ENCODE measurements around the gene RPP14.
A peak's percentile ranks its signal among the peaks of the same experiment; 100 is the strongest.

RPP14 gene

DNA sequence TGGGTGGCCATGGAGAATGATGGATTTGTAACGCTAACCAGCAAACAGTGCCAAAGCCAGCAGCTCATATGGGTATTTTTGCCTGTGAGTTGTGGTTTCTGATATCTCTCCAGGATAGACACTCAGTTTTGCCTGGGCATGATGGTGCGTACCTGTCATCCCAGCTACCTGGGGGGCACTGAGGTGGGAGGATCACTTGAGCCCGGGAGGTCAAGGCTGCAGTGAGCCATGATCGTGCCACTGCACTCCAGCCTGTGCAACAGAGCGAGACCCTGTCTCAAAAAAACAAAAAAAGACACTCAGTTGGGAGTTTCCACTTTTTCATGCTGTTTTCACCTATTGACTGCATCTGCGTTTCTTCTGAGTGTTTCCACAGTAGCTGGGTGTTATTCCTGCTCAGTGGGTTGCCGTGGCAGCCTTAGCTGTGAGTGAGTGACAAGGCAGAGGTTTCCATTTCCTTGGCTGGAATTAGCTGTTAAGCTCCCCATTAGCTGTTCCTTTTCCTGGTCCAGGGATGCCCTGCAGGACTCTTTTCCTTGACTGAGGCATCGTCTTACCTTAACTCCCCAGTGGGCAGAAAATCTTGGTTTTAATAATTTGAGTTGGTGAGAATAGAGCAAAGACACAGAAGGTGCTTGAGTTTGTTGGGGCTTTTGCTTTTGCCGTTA lies 14.2 kb upstream of the RPP14 start:
- DNase-seq (ENCODE audit: low read depth, low spot score), result no peak

DNA sequence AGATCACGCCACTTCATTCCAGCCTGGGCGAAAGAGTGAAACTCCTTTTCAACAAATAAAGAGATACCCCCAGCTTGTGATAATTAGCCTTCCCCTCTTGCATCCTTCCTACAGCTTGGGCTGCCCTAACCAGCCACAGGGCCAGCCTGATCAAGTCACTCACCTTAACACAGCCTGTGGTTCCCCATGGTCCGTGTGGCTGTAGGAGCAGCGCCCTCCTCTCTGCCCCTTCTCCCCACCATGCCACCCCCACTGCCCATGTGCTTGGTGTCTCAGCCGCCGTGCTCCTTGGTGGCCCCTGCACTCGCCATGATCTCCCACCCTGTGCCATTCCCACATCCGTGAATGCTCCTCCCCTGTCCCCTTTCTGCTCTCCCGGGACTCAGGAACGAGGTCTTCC lies 13.2 kb upstream of the RPP14 start:
- DNase-seq (ENCODE audit: low read depth, low spot score), result no peak

DNA sequence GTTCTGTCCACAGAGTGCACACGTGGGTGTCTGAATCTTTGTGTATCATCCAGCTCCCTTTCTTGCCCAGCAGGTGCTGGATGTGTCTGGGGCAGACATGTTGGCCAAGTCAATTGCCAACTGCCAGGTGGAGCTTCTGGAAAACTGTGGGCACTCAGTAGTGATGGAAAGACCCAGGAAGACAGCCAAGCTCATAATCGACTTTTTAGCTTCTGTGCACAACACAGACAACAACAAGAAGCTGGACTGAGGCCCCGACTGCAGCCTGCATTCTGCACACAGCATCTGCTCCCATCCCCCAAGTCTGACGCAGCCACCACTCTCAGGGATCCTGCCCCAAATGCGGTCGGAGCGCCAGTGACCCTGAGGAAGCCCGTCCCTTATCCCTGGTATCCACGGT lies 12.5 kb upstream of the RPP14 start:
- DNase-seq (ENCODE audit: low read depth, low spot score), result no peak

DNA sequence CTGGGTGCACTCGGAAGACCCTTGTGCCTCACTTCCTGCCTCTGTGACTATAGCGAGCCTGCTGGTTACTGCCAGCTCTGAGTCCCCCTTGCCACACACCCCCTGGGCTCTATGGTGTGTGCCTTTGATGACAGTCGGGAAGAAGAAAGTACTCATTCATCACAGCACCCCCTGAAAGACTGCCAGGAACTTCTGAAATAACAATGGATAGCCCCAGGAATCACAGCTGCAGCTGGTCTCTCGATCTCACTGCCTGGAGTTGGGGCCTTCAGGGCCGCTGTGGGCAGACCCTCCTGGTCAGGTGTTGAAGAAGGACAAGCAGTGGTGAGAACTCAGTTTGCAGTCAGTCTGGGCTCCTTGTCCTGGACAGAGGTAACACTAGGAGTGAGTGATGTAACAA lies 9.8 kb upstream of the RPP14 start:
- peak; percentile 30 for DNase-seq (ENCODE audit: low read depth, low spot score)

DNA sequence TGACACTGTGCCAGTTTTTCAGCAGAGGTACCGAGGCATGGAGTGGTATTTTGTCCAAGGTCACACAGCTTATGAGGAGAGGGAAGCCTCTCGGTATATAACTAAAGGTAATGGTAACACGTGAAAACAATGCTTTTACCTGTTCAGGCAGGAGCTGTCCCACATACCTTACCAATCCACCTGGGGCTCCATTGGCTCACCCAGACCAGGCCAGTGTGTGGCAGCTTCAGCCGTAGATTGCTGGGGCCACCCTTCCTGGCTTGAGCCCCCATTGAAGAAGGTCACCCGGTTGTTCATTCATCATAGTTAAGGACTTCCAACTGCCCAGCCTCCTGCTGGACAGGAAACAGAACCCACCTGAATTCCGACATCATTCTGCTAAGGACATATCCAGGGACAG lies 9.2 kb upstream of the RPP14 start:
- no peak for DNase-seq (ENCODE audit: low read depth, low spot score)

DNA sequence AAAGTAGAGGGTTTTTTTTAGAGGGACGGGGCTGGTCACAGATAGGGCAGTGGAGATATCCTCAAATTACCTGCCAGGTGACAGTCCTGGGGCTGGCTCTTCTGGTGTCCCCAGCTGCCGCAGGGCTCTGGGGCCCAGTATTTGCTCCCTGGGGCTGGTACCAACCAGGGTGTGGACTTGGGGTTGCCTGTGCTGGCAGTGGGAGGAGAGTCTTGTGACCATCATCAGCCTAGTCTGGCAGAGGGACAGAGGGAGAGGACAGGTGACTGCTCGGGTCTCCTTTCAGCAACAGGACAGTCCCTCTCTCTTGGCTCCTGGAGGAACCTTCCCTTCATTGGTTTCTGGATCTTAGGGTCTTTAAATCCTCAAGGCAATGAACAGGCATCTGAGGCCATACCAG lies 7.9 kb upstream of the RPP14 start:
- DNase-seq (ENCODE audit: low read depth, low spot score), result no peak

DNA sequence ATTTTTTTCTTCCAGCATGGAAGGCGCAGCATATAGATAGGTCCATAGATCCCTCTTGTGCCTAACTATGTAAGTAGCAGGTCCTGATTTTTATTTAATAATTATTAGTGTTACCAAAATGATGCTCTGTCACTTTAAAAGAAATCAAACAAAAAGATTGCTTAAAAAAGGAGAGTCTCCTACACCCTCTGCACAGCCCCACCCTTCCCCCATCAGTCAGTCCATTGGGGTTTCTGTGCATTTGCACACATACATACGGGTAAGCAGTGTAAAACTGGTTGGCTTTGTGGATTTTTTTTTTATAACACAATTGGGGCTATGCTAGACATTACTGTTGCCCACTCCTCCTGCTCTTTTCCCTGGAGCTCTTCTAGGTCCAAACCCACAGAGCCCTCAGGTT lies 7.0 kb upstream of the RPP14 start:
- DNase-seq (ENCODE audit: low read depth, low spot score), result no peak

DNA sequence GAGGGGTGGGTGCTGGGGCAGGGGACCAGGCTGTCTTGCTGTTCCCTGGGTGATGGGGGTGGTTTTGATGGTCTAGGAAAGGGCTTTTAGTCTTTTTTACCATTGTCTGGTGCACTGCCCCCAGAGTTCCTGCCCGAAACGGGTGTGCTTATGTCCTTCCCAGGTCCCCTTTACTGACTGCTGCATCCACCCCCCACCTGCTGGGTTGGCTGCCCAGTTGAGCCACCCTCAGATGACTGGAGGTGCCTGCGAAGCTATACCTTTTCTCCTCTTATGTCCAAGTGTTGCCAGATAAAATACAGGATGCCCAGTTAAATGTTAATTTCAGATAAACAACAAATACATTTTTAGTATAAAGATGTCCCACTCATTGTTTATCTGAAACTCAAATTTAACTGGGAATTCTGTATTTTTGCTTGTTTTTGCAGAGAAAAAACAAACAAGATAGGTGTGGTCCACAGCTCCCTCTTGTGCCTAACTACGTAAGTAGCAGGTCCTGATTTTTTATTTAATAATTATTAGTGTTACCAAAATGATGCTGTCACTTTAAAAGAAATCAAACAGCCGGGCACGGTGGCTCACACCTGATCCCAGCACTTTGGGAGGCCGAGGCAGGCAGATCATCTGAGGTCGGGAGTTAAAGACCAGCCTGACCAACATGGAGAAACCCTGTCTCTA lies 6.1 kb upstream of the RPP14 start:
- no peak for DNase-seq (ENCODE audit: low read depth, low spot score)

DNA sequence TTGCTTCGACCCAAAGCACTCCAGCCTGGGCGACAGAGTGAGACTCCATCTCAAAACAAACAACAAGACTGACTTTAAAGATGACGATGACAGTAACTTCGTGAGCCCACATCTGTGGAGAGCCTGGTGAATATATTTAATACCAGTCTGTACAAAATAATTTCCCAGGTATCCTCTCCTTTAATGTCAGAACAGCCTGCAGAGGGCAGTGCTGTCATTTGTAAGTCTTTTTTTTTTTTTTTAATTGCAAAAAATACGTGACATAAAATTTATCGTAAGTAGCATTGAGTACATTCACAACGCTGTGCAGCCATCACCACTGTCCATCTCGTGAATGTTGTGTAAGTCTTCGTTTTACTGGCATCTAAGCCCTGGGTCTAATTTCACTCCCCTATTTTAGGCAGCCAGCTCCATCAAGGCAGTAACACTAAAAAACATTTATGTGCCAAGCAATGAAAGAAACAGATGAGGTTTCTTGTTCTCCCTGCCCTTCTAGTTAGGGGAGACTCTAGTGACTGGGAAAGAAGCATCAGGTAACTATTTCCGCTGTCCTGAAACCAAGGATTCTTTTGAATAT lies 1.7 kb downstream of the RPP14 start:
- peak; percentile 12 for DNase-seq (ENCODE audit: low read depth, low spot score)

DNA sequence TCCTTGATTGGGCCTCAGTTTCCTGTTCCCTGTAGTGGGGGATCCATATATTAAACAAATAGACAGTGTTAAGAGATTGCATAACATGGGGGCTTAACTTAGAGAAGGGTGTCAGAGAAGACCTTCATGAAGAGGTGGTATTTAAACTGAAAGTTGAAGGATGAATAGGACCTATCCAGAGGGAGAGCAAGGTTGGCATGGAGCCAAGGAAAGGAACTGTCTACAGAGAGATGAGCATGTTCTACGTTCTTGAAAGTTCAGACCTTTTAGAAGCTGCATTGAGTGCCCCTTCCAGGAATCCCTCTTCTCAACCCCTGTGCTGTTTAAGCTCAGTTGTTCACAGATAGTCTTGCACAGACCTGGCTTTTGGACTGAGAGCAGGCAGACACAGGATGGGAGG lies 2.7 kb downstream of the RPP14 start:
- DNase-seq (ENCODE audit: low read depth, low spot score), result no peak

DNA sequence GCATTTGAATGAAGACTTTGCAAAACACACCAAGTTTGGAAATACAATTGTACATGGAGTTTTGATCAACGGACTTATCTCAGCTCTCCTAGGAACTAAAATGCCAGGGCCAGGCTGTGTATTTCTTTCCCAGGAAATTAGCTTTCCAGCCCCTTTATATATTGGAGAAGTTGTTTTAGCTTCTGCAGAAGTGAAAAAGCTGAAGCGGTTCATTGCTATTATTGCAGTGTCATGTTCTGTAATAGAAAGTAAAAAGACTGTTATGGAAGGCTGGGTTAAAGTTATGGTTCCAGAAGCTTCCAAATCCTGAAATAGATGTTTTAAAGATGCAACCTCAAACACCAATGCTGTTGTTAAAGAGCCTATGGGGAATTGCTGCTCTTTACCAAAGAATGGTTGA lies 11.8 kb downstream of the RPP14 start:
- DNase-seq (ENCODE audit: low read depth, low spot score), result no peak

DNA sequence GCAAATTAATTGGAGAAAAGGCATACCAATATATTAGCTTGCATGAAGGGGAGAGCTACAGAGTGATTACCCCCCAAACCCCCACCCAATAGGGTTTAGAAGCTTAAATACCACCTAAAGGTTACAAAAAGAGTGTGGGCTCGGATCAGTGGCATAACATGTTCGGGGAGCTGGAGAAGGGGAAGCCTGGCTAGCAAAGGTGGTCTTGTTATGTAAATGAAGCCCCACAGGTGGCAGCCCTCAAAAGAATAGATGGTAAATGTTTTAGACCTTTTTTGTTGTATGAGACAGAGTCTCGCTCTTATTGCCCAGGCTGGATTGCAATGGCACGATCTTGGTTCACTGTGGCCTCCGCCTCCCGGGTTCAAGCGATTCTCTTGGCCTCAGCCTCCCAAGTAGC lies 15.7 kb downstream of the RPP14 start:
- peak; percentile 23 for DNase-seq (ENCODE audit: low read depth, low spot score)

DNA sequence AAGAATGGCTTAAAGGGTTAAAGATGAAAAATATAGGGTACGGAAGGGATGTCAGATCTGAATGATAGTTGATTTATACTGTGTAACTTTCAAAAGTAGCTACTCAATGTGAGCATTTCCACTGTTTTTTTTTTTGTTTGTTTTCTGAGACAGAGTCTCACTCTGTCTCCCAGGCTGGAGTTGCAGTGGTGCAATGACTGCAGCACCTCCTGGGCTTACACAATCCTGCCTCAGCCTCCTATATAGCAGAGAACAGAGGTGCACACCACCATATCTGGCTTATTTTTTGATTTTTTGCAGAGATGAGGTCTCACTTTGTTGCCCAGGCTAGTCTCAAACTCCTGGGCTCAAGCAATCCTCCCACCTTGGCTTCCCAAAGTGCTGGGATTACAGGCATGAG lies 16.7 kb downstream of the RPP14 start:
- no peak for DNase-seq (ENCODE audit: low read depth, low spot score)

DNA sequence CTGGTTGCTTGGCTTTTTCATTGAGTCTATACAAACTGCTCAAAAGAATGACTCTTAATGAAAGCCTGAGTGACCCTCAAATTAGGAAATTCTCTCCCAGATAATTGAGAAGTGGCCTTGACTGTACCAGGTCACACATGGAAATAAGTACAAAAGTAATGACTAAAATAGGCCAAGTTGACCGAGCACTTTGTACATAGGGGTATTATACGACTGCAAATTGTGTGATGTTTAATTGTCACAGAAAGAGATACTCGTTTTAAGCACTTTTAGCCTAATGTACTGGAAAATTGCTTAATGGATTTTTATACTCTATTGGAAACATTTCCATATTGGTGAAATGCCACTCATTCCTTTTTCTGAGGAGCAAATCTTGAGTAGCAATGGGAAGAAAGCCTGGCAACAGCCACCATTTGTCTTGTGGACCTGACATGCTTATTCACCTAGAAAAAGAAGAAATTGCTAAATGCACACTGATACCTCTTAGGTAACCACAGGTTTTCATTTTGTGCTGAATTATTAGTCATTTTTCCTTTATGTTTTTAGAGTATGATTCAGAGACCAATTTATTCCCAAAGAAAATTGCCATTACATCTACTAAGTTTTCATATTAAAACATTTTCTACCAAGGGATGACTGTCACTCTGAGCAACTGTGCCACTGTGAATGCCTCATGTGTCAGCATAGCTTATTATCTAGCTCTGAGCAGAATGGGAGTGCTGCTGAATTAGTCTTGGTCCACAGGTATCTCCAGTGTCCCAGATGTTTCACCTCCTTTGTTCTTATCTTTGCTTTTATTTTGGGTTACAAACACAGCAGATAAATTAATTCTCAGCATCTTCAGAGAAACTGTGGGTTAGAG lies 17.7 kb downstream of the RPP14 start:
- DNase-seq (ENCODE audit: low read depth, low spot score), result no peak

DNA sequence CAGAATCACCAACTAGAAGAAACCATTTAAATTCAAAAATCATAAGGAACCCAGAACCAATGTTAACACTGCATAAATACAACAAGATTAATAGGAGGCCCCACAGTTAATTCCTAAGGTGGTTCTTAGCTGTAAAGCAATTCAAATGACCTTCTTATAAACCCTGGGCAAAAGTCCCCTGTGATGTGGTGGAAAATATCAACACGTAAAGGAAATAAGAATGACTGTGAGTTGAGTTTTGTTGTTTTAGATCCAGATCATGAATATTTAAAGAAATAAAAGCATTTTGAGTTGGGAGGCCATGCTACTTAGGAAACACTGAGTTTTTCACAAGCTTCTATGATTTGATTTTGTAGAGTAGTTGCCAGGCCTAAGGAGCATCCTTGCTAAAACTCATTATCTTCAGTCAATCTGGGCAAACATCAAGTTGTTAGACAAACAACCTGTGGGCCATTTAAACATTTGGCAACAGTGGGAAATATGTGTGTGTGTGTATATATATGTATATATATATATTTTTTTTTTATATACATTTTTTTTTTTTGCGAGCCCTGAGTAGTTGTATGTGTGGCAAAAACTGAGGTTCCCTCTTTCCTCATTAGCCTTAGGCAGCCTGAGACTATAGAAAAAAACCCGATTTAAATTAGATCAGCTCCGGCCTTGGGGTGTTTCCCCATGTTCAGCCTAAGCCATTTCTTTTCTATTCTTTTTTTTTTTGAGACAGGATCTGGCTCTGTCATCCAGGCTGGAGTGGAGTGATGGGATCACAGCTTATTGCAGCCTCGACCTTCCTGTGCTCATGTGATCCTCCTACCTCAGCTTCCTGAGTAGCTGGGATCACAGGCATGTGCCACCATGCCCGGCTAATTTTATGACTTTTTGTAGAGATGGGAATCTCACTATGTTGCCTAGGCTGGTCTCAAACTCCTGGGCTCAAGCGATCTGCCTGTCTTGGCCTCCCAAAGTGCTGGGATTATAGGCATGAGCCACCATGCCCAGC lies 18.6 kb downstream of the RPP14 start:
- no peak for DNase-seq (ENCODE audit: low read depth, low spot score)

DNA sequence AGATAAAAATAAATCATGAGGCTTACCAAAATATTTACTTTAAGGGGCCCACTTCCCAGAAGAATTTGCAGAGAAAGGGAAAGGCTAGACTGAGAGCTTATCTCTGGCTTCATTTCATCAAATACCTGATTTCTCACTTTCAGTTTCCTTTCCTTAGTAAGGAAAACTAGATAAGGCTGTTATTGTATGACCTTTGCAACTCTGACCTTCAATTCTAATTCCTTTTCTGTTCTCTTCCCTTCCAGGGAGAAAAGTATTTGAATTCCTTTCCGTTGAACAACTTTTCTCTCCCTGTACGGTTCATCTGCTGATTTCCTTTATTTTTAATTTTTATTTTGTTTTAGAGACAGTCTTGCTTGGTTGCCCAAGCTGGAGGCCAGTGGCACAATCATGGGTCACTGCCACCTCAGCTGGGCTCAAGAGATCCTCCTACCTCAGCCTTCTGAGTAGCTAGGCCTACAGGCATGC lies 19.5 kb downstream of the RPP14 start:
- no peak for DNase-seq (ENCODE audit: low read depth, low spot score)

DNA sequence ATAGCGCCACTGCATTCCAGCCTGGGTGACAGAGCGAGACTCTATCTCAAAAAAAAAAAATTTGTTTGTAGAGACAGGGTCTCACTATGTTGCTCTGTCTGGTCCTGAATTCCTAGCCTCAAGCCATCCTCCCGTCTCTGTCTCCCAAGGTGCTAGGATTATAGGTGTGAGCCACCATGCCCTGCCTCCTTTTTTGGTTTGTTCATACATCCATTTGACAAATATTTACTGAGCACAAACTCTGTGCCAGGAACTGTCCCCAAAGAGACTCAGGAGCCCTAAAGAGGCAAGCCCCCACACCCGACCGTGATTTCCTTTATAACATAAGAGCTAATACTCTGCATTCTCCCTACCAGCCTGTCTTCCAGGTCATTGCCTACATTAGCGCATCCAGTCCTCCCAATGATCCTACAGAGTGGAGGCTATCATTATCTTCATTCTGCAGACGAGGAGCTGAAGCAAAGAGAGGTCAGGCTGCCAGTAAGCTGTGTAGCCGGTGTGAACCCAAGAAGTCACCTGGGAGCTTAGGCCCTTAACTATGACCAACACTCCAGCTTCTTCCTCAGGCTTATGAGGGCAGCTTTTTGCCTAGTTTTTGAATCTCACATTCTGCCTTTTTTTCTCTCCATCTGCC lies 20.3 kb downstream of the RPP14 start:
- no peak for DNase-seq (ENCODE audit: low read depth, low spot score)

DNA sequence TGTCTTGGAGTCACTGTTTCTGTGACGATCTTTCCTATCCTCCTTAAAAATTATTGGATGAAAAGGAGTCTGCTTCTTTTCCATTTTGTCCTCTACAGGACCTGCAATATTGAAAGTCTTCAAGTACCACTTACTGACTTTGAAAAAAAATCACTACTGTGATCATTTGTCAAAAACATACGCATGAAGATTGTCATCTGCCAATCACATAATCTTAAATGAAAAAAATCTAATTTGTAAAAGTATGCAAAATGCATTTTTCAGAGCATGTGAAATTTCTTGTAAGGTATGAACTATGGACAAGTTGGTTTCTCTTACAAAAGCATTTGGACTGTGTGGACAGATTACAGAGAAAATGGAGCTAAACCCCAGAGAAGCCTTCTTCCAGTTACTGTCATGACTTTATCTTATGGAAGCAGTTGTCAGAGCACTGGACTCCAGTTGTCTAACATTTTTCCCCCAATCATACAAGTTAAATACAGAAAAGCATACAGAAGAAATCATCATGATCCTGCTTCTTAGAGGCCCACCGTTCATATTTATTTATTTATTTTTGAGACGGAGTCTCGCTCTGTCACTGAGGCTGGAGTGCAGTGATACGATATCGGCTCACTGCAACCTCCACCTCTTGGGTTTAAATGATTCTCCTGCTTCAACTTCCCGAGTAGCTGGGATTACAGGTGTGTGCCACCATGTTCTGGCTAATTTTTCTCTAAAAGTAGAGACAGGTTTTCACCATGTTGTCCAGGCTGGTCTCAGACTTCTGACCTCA lies 23.3 kb downstream of the RPP14 start:
- no peak for DNase-seq (ENCODE audit: low read depth, low spot score)

DNA sequence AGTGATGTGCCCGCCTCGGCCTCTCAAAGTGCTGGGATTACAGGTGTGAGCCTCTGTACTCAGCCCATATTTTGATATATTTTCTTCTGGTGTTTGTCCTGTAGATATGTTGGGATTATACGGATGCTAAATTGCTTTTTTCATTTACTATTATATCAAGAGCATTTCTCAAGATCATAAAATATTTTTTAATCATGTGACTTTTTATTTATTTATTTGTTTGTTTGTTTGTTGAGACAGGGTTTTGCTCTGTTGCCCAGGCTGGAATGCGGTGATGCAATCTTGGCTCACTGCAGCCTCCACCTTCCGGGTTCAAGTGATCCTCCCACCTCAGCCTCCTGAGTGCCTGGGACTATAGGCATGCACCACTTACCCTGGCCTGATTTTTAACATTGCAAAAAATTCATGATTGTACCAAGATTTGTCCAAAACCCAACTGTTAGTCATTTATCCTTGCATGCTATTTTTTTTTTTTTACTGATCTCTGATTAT lies 23.9 kb downstream of the RPP14 start:
- no peak for DNase-seq (ENCODE audit: low read depth, low spot score)
